HG03060 (cell line): Measurements from ENCODE around the gene MEGF9.

Source experiments
- ATAC-seq: cut with Tn5 transposase; IDR thresholded peaks from one replicate; pipeline ENCODE4 v1.9.1; 2021; ENCODE audit warnings: low read depth, moderate number of reproducible peaks; ENCODE audit not compliant: unreplicated experiment

Gene MEGF9

DNA sequence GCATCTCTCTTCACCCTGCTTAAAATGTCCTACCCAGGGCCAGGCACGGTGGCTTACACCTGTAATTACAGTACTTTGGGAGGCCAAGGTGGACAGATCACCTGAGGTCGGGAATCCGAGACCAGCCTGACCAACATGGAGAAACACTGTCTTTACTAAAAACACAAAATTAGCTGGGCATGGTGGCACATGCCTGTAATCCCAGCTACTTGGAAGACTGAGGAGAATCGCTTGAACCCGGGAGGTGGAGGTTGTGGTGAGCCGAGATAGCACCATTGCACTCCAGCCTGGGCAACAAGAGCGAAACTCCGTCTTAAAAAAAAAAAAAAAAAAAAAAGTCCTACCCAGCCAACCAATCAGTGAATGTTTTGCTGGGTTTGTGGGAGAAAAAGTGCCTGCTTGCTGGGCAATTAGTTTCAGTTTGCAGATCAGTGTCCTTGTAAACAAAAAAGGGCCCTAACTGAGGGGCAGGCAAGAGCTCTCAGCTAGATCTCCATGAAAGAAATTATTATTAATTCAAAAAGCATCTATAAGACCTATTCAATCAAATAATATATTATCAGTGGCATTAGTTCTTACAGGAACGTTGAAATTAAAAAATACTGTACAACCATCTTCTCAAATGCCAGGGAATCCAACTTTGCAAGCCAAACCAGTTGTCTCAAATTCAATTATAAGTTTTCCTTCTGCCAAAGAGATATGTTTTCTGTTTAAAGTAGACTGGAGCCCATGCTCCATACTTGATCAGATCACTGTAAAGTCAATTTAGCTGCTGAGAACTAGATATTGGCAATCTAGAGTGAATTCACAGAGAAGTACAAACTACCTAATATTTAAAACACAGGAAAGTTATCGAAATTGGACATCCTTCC is 3.9 kb downstream of the MEGF9 start:
- ATAC-seq: no peak

DNA sequence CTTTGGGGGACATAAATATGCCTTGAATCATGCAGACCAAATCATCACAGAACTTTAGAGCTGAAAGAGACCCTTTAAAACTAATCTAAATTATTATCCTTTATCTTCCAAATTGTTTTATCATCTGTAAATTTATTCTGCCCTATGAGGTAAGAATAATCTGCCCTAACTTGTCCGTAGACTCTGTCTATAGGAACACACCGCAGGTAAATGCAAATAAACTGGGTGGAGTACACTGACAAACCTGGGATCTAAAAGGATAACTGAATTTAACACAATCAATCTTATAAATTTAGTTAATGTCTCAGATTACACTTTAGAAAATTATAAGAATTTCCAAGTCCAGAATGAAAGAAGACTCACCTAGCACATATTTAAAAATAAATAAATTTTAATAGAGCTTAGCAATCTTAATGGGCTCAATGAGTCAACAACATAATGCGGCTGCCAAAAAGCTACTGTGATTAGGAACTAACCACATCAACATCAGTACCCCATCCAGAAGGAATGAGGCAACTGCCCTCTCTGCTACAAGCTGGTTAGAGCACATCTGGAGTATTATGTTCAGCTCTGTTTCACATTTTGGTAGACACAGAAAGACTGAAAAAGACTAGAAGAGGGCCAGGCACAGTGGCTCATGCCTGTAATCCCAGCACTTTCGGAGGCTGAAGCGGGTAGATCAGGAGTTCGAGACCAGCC is 5.6 kb downstream of the MEGF9 start:
- ATAC-seq: no peak

DNA sequence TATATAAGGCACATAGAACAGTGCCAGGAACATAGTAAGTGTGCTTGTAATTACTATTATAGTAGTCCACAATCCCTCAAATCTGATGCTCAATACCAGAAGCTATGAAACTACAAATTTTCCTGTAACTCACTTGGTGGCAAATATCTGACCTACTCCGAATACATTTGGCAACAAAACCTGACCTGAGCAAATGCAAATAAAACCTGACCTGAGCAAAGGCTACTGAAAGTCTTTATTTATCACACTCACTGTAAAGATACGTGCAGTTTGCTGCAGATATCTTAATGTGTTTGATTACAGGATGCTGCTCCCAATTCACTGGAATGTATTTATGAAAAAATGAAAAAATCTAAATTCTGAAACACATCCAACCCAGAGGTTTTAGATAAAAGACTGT is 7.1 kb downstream of the MEGF9 start:
- no peak for ATAC-seq

DNA sequence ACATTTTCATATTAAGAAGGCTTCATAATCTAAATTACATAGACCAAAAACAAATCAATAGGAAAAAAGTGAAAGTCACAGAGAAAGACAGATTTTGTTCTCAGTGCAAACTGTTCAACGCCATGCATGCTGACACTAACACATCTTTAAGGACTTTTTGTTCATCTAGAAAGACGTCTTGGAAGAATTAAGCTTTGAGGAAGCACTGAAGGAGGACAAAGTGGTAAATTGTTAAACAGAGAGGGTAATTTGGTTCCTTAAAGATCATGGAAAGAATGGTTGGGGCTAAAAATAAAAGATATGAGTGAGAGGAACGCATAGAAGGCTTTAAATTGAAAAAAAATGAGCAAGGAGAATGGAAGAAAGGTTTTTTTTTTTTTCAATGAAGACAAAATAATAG is 9.1 kb downstream of the MEGF9 start:
- no peak for ATAC-seq

DNA sequence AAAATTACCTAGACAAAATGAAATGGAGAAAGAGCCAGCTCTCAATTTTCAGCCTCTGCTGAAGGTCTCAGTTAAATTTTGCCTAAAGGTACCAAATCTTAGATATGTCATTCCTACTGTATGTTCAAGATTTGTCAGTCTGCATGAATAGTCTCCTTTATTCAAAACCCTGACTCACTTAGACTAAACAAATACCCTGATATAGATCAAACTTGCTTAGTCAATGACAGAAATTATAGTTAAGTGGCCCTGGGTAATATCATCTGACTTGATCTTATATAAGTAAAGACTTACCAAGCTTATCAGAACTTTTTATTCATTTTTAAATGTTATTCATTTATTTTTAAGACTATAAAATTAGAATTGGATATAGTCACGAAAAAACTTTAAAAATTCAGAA is 12.2 kb downstream of the MEGF9 start:
- ATAC-seq: no peak

DNA sequence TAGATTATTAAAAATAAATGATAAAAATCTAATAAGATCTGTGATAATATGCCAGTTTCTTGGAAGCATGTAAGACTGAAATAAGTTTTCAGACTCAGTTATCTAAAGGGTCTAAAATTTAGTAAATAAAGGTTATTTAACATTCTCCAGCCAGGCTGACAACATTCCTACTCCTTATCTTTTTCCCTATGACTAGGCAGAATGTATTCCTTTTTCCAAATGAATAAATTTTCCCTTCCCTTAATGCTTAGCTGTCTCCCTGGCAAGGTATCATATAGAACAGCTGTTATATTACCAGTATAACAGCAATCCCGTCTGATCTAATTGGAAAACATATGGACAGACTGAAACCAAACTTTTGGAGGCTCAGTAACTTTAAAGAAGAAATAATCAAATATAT is 13.0 kb downstream of the MEGF9 start:
- no peak for ATAC-seq

DNA sequence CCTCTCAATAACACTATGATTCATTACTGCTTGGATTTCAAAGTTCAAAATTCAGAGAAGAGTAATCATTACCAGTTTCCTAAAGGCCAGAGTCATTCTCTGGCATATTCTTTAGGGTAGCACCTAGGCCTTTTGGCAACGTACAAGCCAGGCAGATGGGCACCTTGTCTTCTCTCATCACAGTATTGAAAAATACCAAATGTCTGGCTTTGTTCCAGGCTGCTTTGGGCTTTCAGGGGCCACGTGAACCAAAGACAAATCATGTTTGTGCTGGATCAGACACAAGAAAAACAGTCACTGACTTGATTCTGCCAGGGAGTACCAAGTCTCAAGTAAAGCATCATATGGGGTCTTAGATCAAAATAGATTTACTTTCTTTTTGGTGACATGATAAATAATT is 15.5 kb downstream of the MEGF9 start:
- ATAC-seq: no peak

DNA sequence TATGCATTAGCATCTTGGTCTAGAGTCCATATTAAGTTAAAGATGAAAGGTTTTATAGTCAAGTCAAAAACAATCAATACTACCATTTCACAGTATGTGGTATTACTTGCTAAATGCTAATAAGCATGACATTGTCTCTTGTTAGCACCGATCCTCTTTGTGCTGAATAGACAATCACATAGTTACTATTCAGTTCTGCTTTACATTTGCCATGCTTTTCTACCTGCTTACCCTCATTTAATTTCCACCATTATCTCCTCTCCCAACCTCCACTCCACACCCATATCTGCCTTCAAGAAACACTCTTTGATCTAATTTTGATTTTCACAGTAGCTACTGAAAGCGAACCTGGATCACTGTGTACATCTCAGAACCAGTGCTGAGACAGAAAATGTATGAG is 16.8 kb downstream of the MEGF9 start:
- ATAC-seq: no peak

DNA sequence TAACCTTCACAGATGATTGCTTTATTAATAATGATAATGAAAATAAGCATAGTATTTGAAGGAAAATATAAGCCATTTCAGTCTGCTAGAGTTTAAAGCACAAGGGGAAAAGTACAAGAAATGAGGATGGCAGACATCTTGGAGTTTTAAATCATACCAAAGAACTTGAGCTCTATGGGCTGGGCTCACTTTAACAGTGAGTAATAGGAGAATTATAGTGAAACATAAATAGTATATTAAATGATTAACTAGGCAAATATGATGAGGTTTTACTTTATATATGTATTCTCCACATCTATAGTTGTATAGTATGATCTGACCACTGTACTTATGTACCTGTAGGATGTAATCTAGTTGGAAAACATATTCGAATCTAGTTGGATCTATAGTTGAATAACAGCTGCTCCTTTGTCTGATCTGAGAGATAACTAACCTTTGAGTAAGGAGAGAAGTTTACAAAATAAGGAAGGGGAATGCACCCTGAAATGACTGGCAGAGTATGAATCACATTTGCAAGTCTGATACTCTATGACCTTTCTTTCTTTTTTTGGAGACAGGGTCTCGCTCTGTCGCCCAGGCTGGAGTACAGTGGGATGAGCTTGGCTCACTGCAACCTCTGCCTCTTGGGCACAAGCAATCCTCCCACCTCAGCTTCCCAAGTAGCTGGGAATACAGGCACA is 17.6 kb downstream of the MEGF9 start:
- ATAC-seq: no peak

DNA sequence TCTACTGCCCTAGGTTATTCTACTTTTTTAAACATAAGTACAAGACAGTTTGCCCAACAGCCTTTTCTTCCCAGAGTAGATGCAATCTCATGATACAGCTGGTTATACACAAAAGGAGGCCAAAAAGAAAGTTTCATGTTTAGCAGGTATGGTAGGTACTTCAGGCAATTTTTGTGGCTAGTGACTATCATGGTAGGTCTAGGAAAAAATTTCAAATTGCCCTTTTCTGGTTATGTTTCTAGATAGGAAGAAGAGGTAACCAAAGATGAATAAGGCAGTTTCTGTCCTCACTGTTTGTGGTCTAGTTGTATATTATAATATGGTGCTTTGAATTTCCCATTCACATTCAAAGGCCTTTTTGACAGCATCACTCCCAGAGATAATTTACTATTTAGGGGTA is 19.7 kb downstream of the MEGF9 start:
- no peak for ATAC-seq

DNA sequence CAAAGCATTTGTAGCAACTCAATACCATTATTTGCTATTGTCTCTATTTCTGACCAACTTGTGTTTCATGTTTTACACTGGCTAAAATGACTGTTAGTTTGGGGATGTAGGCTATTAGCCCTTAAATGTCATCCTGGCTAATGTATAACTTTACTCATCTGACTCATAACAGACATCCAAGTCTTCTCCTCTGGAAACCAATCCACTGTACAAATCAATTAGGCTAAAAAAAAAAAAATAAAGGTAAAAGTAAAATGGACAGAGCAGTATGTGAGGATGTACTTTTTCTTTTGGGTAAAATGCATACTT is 20.6 kb downstream of the MEGF9 start:
- ATAC-seq: peak; percentile 63

DNA sequence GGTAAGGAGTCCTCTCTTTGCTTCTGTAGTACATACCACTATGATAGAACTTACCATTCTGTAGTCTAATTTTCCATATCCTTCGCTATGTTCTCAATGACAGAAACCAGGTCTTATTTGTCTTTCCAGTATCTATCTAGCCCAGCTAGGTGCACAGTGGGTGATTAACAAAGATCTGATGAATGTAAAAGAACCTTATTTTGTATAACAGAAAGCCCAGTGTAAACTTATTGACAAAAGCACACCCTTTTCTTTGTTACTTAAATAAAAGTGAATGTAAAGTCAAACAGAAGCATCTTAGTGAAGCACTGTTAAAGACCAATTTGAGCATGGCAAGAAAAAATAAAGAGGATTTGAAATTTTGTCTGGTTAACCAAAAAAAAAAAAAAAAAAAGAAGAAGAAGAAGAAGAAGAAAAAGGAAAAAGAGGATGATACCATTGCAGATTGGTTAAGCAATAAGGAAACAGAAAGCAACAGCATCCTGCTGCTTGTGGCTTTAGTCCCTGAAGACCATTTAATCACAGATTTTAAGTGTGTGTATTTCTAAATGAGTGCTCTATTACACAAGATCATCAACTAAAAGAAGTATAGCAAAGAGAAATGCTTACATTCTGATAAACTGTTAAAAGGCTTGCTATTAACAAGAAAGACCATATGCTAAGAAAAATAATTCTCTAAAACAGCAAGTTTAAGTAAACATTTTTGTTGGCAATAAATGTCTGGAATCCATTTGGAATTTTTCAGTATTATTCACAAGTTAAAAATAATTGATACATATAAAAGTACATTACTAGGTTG is 21.2 kb downstream of the MEGF9 start:
- ATAC-seq: no peak

DNA sequence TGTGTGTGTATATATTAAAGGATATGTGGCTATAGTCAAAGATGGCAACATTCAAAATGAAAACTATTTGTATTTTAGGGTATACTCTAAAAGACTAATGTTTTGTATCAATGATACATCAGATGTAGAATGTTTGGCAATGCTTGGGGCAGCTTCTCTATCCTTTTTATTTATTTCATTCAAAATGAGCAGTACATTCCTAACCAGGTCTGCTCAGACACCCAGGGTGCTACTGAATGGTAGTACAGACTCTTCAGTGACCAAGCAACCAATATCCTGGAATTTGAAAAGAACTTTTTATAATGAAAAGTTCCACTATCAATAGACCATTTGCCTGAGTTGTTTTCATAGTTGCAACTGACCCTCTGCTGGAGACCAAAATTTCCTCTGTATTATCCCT is 23.9 kb downstream of the MEGF9 start:
- ATAC-seq: no peak

DNA sequence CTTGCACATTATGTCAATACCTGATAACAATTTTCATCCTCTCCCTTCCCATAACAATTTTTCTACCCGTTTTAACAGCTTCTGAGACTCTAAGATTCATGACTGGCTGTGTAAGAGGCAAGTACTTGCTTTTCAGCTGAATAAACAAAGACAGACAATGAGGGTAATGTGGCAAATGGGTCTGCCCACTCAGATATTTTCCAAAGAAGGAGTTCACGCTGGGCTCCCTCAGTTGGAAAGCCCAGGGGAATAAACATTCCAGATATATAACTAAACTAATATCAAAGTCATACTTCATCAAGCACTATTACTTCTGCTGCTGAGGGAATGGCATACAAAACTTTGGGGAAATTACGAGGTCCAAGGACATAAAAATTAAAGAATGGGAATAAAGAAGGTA is 24.4 kb downstream of the MEGF9 start:
- no peak for ATAC-seq

DNA sequence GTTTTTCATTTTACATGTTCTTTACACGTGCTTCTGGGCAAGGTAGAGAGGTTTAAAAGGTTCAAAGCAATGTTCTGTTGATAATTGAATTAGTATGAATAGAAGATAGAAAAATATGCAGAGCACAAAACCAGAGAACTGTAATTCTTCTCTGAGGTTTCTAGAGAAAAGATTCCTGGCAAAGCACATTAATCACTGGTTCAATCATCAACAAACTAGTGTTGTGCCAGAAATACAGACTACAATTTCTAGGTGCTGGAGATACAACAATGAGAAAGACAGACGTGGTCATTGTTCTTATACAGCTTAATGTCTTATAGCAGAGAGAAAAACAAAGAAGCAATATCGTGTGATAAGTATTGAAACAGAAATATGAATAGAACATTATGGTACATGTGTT is 25.5 kb downstream of the MEGF9 start:
- no peak for ATAC-seq

DNA sequence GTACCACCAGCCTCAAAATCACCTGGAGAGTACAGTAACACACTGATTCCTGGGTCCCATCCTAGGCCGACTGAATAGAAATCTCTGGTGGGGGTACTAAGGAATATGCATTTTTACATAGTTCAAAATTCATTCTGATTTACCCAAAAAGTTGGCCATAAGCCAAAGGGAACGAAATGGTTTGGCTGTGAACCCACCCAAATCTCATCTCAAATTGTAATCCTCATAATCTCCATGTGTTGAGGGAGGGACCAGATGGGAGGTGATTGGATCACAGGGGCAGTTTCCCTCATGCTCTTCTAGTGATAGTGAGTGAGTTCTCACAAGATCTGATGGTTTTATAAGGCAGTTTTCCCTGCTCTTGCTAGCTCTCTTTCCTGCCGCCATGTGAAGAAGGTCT is 31.1 kb downstream of the MEGF9 start:
- ATAC-seq: no peak

DNA sequence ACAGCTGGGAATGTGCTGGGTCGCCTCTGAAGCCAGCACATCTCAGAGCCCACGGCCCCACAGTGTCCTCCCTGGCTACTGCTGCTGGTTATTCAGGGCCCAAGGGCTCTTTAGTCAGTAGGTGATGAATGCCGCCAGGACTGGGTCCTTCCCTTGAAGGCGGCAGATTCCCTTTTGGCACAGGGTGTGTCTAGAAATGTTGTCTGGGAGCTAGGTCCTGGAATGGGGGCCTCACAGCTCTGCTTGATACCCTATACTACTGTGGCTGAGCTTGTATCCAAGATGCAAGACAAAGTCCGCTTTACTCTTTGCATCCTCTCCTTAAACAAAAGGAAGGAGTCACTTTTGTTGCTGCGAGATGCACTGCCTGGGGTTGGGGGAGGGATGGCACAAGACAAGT is 33.1 kb downstream of the MEGF9 start:
- no peak for ATAC-seq

DNA sequence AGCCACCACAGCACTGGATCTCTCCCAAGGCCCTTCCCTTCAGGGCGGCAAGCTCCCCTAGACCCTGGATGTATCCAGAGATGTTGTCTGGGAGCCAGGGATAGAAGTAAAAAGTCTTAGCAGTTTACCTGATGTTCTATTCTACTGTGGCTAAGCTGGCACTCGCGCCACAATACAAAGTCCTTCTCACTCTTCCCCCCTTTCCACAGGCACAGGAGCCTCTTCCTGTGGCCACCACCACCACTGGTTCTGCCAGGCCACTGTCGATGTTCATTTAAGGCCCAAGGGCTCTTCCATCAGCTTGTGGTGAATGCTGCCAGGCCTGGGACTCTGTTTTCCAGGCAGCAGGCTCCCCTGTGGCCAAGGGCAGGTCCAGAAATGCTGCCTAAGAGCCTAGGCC is 33.7 kb downstream of the MEGF9 start:
- ATAC-seq: no peak

DNA sequence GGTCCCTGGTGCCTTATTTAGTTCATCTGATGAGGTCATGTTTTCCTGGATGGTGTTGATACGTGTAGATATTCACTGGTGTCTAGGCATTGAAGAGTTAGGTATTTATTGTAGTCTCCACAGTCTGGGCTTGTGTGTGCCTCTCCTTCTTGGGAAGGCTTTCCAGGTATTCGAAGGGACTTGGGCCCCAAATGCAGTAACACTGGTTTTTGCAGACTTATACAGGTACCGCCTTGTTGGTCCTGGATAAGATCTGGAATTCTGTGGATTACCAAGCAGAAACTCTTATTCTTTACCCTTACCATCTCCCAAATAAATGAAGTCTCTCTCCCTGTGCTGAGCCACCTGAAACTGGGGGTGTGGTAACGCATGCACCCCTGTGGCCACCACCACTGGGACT is 34.1 kb downstream of the MEGF9 start:
- ATAC-seq: no peak

DNA sequence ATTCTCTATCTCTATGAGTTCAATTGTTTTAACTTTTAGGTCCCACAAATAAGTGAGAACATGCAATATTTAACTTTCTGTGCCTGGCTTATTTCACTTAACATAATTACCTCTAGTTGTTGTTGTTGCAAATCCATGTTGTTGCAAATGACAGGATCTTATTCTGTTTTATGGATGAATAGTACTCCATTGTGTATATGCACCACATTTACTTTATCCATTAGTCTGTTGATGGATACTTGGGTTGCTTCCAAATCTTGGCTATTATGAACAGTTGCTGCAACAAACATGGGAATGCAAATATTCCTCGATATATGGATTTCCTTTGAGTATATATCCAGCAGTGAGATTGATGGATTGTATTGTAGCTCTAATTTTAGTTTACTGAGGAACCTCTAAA is 36.3 kb downstream of the MEGF9 start:
- ATAC-seq: no peak

DNA sequence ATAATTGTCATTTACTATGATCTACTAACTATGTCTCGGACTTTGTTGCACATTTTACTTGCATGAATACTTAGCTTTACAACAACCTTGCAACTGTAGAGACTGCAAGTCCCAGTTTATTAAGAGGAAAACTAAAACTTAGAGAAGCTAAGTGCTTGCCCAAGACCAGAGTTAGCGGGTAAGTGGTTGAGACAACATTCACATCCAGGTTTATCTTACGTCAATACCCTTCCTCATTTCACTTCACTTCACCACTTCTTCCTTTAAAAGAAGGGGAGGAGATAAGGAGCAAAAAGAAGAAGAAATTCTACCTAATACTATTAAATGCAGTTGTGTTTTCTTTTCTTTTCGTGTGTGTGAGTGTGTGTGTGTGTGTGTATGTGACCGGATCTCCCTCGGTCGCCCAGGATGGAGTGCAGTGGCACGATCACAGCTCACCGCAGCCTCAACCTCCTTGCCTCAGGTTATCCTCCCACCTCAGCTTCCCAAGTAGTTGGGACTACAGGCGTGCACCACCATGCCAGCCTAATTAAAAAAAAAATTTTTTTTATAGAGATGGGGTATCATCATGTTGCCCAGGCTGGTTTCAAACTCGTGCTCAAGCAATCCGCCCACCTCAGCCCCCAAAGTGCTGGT is 37.4 kb downstream of the MEGF9 start:
- ATAC-seq: no peak
